BLaER1 treated with 17β-estradiol and CSF1 and Interleukin-3, amounts not matched to agents 10 nM and 100 nM (cell line): ENCODE measurements around the gene TMSB4X.

Experiments used
- H3K27ac ChIP-seq, 11 experiments: shearing (Covaris generic); formaldehyde crosslinking; 2 replicates each; pipeline ENCODE4 v1.8.1; 2022
- H3K27me3 ChIP-seq, 11 experiments: shearing (Covaris generic); formaldehyde crosslinking; 2 replicates each; pipeline ENCODE4 v1.8.1; 2022
- H3K36me3 ChIP-seq, 11 experiments: shearing (Covaris generic); formaldehyde crosslinking; 2 replicates each; pipeline ENCODE4 v1.8.1; 2022
- H3K4me1 ChIP-seq, 10 experiments: shearing (Covaris generic); formaldehyde crosslinking; 2 replicates each; pipeline ENCODE4 v1.8.1; 2022
- H3K4me2 ChIP-seq, 11 experiments: shearing (Covaris generic); formaldehyde crosslinking; 2 replicates each; pipeline ENCODE4 v1.8.1; 2022
- H3K4me3 ChIP-seq, 10 experiments: shearing (Covaris generic); formaldehyde crosslinking; 2 replicates each; pipeline ENCODE4 v1.8.1; 2022
- H3K9ac ChIP-seq, 11 experiments: shearing (Covaris generic); formaldehyde crosslinking; 2 replicates each; pipeline ENCODE4 v1.8.1; 2022
- H3K9me3 ChIP-seq, 11 experiments: shearing (Covaris generic); formaldehyde crosslinking; replicated peaks in 1 of 11; 2 replicates each; pipeline ENCODE4 v1.8.1; 2022
- H4K20me1 ChIP-seq, 11 experiments: shearing (Covaris generic); formaldehyde crosslinking; 2 replicates each; pipeline ENCODE4 v1.8.1; 2022
- Cebpa-rat ChIP-seq, 11 experiments: shearing (Covaris generic); IDR thresholded peaks; 2 replicates each; pipeline ENCODE4 v1.8.1; 2022

TMSB4X gene

GRCh38 chrX:12974305-12974795 lies 560 bp upstream of the TMSB4X start:
- peaks cover 2 to 26% (median 19%) of the 10 kb centered on the region in 11 experiments; a peak in 17 of 22 replicates for H3K36me3 ChIP-seq
- no peak; a peak in 2 of 22 replicates for TF ChIP-seq Cebpa-rat (IDR thresholded peaks at IDR 0.05)
- H3K9me3 ChIP-seq = peaks cover 0 to 14% (median 13%) of the 10 kb centered on the region in 11 experiments; a peak in 18 of 22 replicates
- peak overlapping the region; percentile 71 to 83 (median 78) for H3K4me3 ChIP-seq
- H4K20me1 ChIP-seq = peaks cover 7 to 22% (median 10%) of the 10 kb centered on the region in 11 experiments; a peak in 14 of 22 replicates
- peaks cover 0 to 33% (median 0%) of the 10 kb centered on the region in 11 experiments; a peak in 7 of 22 replicates for H3K27me3 ChIP-seq
- peak overlapping the region; percentile 93 to 99 (median 98) for H3K9ac ChIP-seq
- H3K4me2 ChIP-seq = peak overlapping the region; percentile 70 to 90 (median 83)
- H3K4me1 ChIP-seq = peaks cover 50 to 68% (median 60%) of the 10 kb centered on the region in 10 experiments
- H3K27ac ChIP-seq = peak overlapping the region; percentile 94 to 99 (median 98)

- peak overlapping the region; percentile 94 to 99 (median 98) for H3K27ac ChIP-seq
- H3K36me3 ChIP-seq = peaks cover 2 to 26% (median 19%) of the 10 kb centered on the region in 11 experiments; a peak in 17 of 22 replicates
- no peak for TF ChIP-seq Cebpa-rat (IDR thresholded peaks at IDR 0.05)
- H3K4me2 ChIP-seq = peak overlapping the region in 1 of 11 experiments; percentile 79; a peak in 1 of 22 replicates
- H3K9ac ChIP-seq = peak overlapping the region; percentile 93 to 99 (median 98)
- H3K27me3 ChIP-seq = peaks cover 0 to 36% (median 0%) of the 10 kb centered on the region in 11 experiments; a peak in 7 of 22 replicates
- H3K4me3 ChIP-seq = peak overlapping the region; percentile 71 to 83 (median 78)
- H3K9me3 ChIP-seq = peaks cover 0 to 14% (median 13%) of the 10 kb centered on the region in 11 experiments; a peak in 18 of 22 replicates
- H3K4me1 ChIP-seq = peaks cover 50 to 68% (median 61%) of the 10 kb centered on the region in 10 experiments
- H4K20me1 ChIP-seq = peaks cover 7 to 22% (median 10%) of the 10 kb centered on the region in 11 experiments; a peak in 14 of 22 replicates
These were observed 708 bp downstream of the TMSB4X start for GRCh38 chrX:12975670-12975965.

- Histone ChIP-seq H3K9ac (peak overlapping the region; percentile 93 to 99 (median 98)), H3K9me3 (peaks cover 0 to 14% (median 13%) of the 10 kb centered on the region in 11 experiments; a peak in 18 of 22 replicates), H3K4me2 (peak overlapping the region in 1 of 11 experiments; percentile 79; a peak in 1 of 22 replicates), H3K4me3 (peak overlapping the region; percentile 71 to 83 (median 78)), H3K36me3 (peaks cover 2 to 26% (median 19%) of the 10 kb centered on the region in 11 experiments; a peak in 17 of 22 replicates), H3K4me1 (peaks cover 50 to 68% (median 60%) of the 10 kb centered on the region in 10 experiments), H4K20me1 (peaks cover 7 to 22% (median 10%) of the 10 kb centered on the region in 11 experiments; a peak in 14 of 22 replicates), H3K27me3 (peaks cover 0 to 31% (median 0%) of the 10 kb centered on the region in 11 experiments; a peak in 5 of 22 replicates), H3K27ac (peak overlapping the region; percentile 94 to 99 (median 98))
- TF ChIP-seq Cebpa-rat (IDR thresholded peaks at IDR 0.05) = no peak
These were observed 1.2 kb downstream of the TMSB4X start for GRCh38 chrX:12975991-12976558.

GRCh38 chrX:12976819-12977732 lies 2.2 kb downstream of the TMSB4X start:
- Histone ChIP-seq H3K4me2 (peak overlapping the region; percentile 25 to 76 (median 72); a peak in 18 of 22 replicates), H3K4me1 (peaks cover 56 to 68% (median 62%) of the 10 kb centered on the region in 10 experiments), H3K4me3 (peak overlapping the region; percentile 71 to 83 (median 78)), H3K9me3 (peaks cover 0 to 14% (median 13%) of the 10 kb centered on the region in 11 experiments; a peak in 18 of 22 replicates), H3K9ac (peak overlapping the region; percentile 93 to 99 (median 98)), H3K27me3 (peaks cover 0 to 29% (median 0%) of the 10 kb centered on the region in 11 experiments; a peak in 4 of 22 replicates), H3K27ac (peak overlapping the region; percentile 94 to 99 (median 98)), H4K20me1 (peaks cover 7 to 22% (median 10%) of the 10 kb centered on the region in 11 experiments; a peak in 14 of 22 replicates), H3K36me3 (peaks cover 2 to 26% (median 19%) of the 10 kb centered on the region in 11 experiments; a peak in 17 of 22 replicates)

GRCh38 chrX:12977761-12978204 lies 2.9 kb downstream of the TMSB4X start:
- H3K9me3 ChIP-seq = peaks cover 0 to 14% (median 13%) of the 10 kb centered on the region in 11 experiments; a peak in 18 of 22 replicates
- peaks cover 61 to 70% (median 64%) of the 10 kb centered on the region in 10 experiments for H3K4me1 ChIP-seq
- H4K20me1 ChIP-seq = peaks cover 7 to 22% (median 10%) of the 10 kb centered on the region in 11 experiments; a peak in 14 of 22 replicates
- H3K4me3 ChIP-seq = peak overlapping the region; percentile 71 to 83 (median 78)
- peak overlapping the region; percentile 94 to 99 (median 98) for H3K27ac ChIP-seq
- H3K9ac ChIP-seq = peak overlapping the region; percentile 93 to 99 (median 98)
- peaks cover 2 to 26% (median 19%) of the 10 kb centered on the region in 11 experiments; a peak in 17 of 22 replicates for H3K36me3 ChIP-seq
- H3K27me3 ChIP-seq = peaks cover 0 to 25% (median 0%) of the 10 kb centered on the region in 11 experiments; a peak in 4 of 22 replicates
- H3K4me2 ChIP-seq = peak overlapping the region; percentile 42 to 80 (median 74); a peak in 21 of 22 replicates
- TF ChIP-seq Cebpa-rat (IDR thresholded peaks at IDR 0.05) = no peak

- peaks cover 59 to 70% (median 64%) of the 10 kb centered on the region in 10 experiments for H3K4me1 ChIP-seq
- H4K20me1 ChIP-seq = peaks cover 7 to 22% (median 10%) of the 10 kb centered on the region in 11 experiments; a peak in 14 of 22 replicates
- H3K27me3 ChIP-seq = peaks cover 0 to 30% (median 0%) of the 10 kb centered on the region in 11 experiments; a peak in 4 of 22 replicates
- peak overlapping the region; percentile 42 to 80 (median 74); a peak in 21 of 22 replicates for H3K4me2 ChIP-seq
- TF ChIP-seq Cebpa-rat (IDR thresholded peaks at IDR 0.05) = no peak
- H3K27ac ChIP-seq = peak overlapping the region; percentile 94 to 99 (median 98)
- peak overlapping the region; percentile 93 to 99 (median 98) for H3K9ac ChIP-seq
- H3K4me3 ChIP-seq = peak overlapping the region; percentile 71 to 83 (median 78)
- peaks cover 2 to 26% (median 19%) of the 10 kb centered on the region in 11 experiments; a peak in 17 of 22 replicates for H3K36me3 ChIP-seq
- peaks cover 0 to 14% (median 13%) of the 10 kb centered on the region in 11 experiments; a peak in 18 of 22 replicates for H3K9me3 ChIP-seq
These were observed 3.5 kb downstream of the TMSB4X start for GRCh38 chrX:12978205-12979025.

- peaks cover 0 to 14% (median 13%) of the 10 kb centered on the region in 11 experiments; a peak in 18 of 22 replicates for H3K9me3 ChIP-seq
- peak overlapping the region in 6 of 10 experiments; percentile 71 to 83 (median 76); a peak in 9 of 20 replicates for H3K4me3 ChIP-seq
- H3K9ac ChIP-seq = peak overlapping the region; percentile 93 to 99 (median 98)
- H3K27me3 ChIP-seq = peaks cover 0 to 37% (median 0%) of the 10 kb centered on the region in 11 experiments; a peak in 4 of 22 replicates
- no peak for TF ChIP-seq Cebpa-rat (IDR thresholded peaks at IDR 0.05)
- H3K27ac ChIP-seq = peak overlapping the region; percentile 94 to 99 (median 98)
- H3K4me2 ChIP-seq = peak overlapping the region; percentile 42 to 80 (median 74); a peak in 21 of 22 replicates
- peaks cover 59 to 70% (median 64%) of the 10 kb centered on the region in 10 experiments for H3K4me1 ChIP-seq
- H4K20me1 ChIP-seq = peaks cover 7 to 22% (median 10%) of the 10 kb centered on the region in 11 experiments; a peak in 14 of 22 replicates
- H3K36me3 ChIP-seq = peaks cover 2 to 26% (median 19%) of the 10 kb centered on the region in 11 experiments; a peak in 17 of 22 replicates
These were observed 4.2 kb downstream of the TMSB4X start for GRCh38 chrX:12979026-12979607.
